ENCODE data around the gene CYP3A5. TPM values are rescaled to one million over a fixed set of nuclear protein-coding genes. Genes with fewer than 3 reads are reported as not detected.

Gene CYP3A5
- total and polyA plus RNA-seq, 2 of the 13 experiments (the other 11 are each of a cell fraction or from before 2014, with no cell fraction given), result 5.7 to 9.3 TPM

DNA sequence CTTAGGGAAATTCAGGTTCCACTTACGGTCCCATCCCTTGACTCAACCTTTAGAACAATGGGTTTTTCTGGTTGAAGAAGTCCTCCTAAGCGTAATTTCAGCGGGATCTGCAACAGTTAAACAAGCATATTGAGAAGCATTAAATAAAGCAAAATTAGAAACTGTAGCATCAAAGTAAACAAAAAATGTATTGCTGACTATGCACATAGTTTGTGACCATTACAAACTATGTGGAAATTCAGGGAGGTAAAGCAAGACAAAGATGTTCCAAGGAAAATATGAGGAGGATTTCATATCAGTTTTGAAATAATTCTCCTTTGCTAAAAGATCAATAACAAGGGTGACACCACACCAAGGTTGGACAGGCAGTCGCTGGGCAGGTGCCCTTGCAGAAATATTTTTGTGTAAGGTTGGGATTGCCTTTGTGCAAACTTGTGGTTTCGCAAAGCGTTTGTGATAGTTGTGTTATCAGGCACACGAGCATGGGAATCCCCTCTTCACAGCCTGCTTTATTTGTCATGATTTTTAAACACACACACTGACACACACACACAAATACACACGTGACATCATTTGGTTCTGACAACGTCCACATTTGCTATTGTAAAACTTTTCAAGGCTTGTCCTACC, 5.4 kb upstream of the CYP3A5 start (continued):
- TF ChIP-seq SALL1 (CRISPR knock-in tag; IDR thresholded peaks at IDR 0.05) (0 out of 2 replicates have a peak, but pooled peaks have one; percentile 18), SOX13 (IDR thresholded peaks at IDR 0.05) (no peak), SOX13 (CRISPR knock-in tag; conservative IDR thresholded peaks at IDR 0.05 in 1 of 2, IDR thresholded peaks at IDR 0.05 in 1 of 2) (0 out of 4 replicates have a peak, but pooled peaks of 1 of the 2 experiments have one; percentile 6), ZFAT (CRISPR knock-in tag; conservative IDR thresholded peaks at IDR 0.05) (no peak), FLYWCH1 (CRISPR knock-in tag; IDR thresholded peaks at IDR 0.05) (no peak), GTF2F1 (IDR thresholded peaks at IDR 0.05; ENCODE audit: low read length) (no peak), ISL2 (CRISPR knock-in tag; IDR thresholded peaks at IDR 0.05) (no peak), MAFK (conservative IDR thresholded peaks at IDR 0.05 in 1 of 2, IDR thresholded peaks at IDR 0.05 in 1 of 2; ENCODE audit: low read length in 2 of 2) (peak; percentile 86 to 90), SNAI1 (CRISPR knock-in tag; IDR thresholded peaks at IDR 0.05; ENCODE audit: borderline replicate concordance) (no peak), ZNF747 (CRISPR knock-in tag; IDR thresholded peaks at IDR 0.05; ENCODE audit: borderline replicate concordance) (no peak)
- TF ChIP-seq, protein P1, sequence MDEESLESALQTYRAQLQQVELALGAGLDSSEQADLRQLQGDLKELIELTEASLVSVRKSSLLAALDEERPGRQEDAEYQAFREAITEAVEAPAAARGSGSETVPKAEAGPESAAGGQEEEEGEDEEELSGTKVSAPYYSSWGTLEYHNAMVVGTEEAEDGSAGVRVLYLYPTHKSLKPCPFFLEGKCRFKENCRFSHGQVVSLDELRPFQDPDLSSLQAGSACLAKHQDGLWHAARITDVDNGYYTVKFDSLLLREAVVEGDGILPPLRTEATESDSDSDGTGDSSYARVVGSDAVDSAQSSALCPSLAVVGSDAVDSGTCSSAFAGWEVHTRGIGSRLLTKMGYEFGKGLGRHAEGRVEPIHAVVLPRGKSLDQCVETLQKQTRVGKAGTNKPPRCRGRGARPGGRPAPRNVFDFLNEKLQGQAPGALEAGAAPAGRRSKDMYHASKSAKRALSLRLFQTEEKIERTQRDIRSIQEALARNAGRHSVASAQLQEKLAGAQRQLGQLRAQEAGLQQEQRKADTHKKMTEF (CRISPR knock-in tag; IDR thresholded peaks at IDR 0.05), result no peak

DNA sequence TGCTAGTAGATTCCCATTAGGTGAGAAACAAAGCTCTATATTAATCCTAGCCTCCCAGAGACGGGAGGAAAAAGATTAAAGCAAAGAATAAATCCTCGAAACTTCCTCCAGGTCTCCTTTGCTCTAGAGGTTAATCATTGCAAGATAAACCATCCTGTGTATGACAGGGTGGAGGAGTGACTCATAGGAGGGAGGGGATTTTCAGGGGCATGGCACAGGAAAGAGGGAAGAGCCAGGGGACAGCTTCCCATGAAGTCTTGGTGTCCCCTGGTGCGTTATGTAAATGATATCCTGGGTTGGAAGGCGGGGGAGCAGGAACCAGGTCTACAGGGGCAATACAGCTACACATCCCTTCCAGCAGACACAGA, 780 bp downstream of the CYP3A5 start:
- Histone ChIP-seq H3K4me1 (ENCODE audit: insufficient read depth, low read length) (peaks cover 51% of the 10 kb centered on the region), H3K79me2 (ENCODE audit: insufficient read depth, low read length) (no peaks in the 10 kb centered on the region), H4K20me1 (ENCODE audit: insufficient read depth, low read length) (no peaks in the 10 kb centered on the region), H3K4me2 (ENCODE audit: low read depth, low read length) (peak overlapping the region; percentile 37), H3K4me3 (replicated peaks in 1 of 3; ENCODE audit: insufficient read depth in 1 of 3, low read depth in 2 of 3, low read length in 3 of 3) (no peak overlapping the region), H3K27me3 (ENCODE audit: control insufficient read depth in 1 of 2, insufficient read depth in 2 of 2, low read length in 2 of 2) (no peaks in the 10 kb centered on the region), H2AFZ (ENCODE audit: low read length) (no peak overlapping the region), H3K36me3 (replicated peaks in 1 of 2; ENCODE audit: control insufficient read depth in 1 of 2, insufficient read depth in 2 of 2, low read length in 2 of 2) (no peaks in the 10 kb centered on the region), H3K9ac (ENCODE audit: insufficient read depth, low read depth, low read length) (0 out of 2 replicates have a peak overlapping the region, but pooled peaks have one; percentile 3), H3K27ac (ENCODE audit: extremely low read length, insufficient read depth, low read length) (peak overlapping the region; percentile 0), H3K9me3 (ENCODE audit: low read length) (0 out of 2 replicates have a peak, but pooled peaks cover 4% of the 10 kb centered on the region)
- intact Hi-C loops (cut with micrococcal nuclease; ENCODE audit: unreplicated experiment) (no loop called here), in situ Hi-C loops (cut with HindIII; ENCODE audit: extremely low pct_ligation_motif_present, low pct_unique_long_range_greater_than_20kb) (no loop called here)
- ATAC-seq (peak; percentile 90), DNase-seq (ENCODE audit: low spot score) (peak; percentile 83), FAIRE-seq (no peak)
- POLR2A ChIA-PET, result interaction anchor here (1.0 to 6.0 kb wide), 4 partner anchors 15 to 150 kb away, joined by 3 to 119 read pairs (median 4); partner anchors contain the start of genes CYP3A43 and ZSCAN25
- CTCF ChIA-PET (ENCODE audit: low intra/inter-chr PET ratio, low total read pairs), result no interaction called here
- BruUV-seq (replicated peaks), result no TSS peak
- 25% methylated on average over 4 of the region's 4 CpGs for WGBS (ENCODE audit: low lambda C conversion rate)
- peak; percentile 68; the same call in 1 of the 2 replicates for TF ChIP-seq HMG20A (CRISPR knock-in tag; IDR thresholded peaks at IDR 0.05; ENCODE audit: borderline replicate concordance)
- TF ChIP-seq ZNF644 (CRISPR knock-in tag; IDR thresholded peaks at IDR 0.05; ENCODE audit: low read depth), result no peak
- TF ChIP-seq, protein P2, sequence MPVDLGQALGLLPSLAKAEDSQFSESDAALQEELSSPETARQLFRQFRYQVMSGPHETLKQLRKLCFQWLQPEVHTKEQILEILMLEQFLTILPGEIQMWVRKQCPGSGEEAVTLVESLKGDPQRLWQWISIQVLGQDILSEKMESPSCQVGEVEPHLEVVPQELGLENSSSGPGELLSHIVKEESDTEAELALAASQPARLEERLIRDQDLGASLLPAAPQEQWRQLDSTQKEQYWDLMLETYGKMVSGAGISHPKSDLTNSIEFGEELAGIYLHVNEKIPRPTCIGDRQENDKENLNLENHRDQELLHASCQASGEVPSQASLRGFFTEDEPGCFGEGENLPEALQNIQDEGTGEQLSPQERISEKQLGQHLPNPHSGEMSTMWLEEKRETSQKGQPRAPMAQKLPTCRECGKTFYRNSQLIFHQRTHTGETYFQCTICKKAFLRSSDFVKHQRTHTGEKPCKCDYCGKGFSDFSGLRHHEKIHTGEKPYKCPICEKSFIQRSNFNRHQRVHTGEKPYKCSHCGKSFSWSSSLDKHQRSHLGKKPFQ (CRISPR knock-in tag; IDR thresholded peaks at IDR 0.05; ENCODE audit: insufficient replicate concordance), result no peak
- TF ChIP-seq ZNF883 (CRISPR knock-in tag; IDR thresholded peaks at IDR 0.05; ENCODE audit: not compliant biosample characterization), result no peak
- TF ChIP-seq ZNF501 (CRISPR knock-in tag; IDR thresholded peaks at IDR 0.05), result no peak
- no peak for TF ChIP-seq NFYC (CRISPR knock-in tag; IDR thresholded peaks at IDR 0.05)
- 0 out of 2 replicates have a peak, but pooled peaks have one; percentile 43 for TF ChIP-seq MEIS1 (CRISPR knock-in tag; IDR thresholded peaks at IDR 0.05; ENCODE audit: borderline replicate concordance)
- TF ChIP-seq JUN (CRISPR knock-in tag; IDR thresholded peaks at IDR 0.05), result peak; percentile 59; the same call in 1 of the 2 replicates
- TF ChIP-seq IRF2 (CRISPR knock-in tag; IDR thresholded peaks at IDR 0.05), result no peak
- TF ChIP-seq ZNF772 (CRISPR knock-in tag; IDR thresholded peaks at IDR 0.05), result no peak

Data from HepG2 (cell line).